Iris pigment epithelial cell (primary cell): Measurements from ENCODE around the gene BMPER.
A peak's percentile ranks its signal among the peaks of the same experiment; 100 is the strongest.

Experiments used
- DNase-seq: peaks from one replicate; pipeline ENCODE4 v3.0.0-alpha.2; 2011; ENCODE audit warnings: low read depth

The BMPER gene

GRCh38 chr7:33905389-33906032, at the start of gene BMPER:
Gene BMPER (plus strand): TSS chr7:33905539. CDS start chr7:33905614, 75 bp downstream.
- no peak for DNase-seq

- no peak for DNase-seq
Observed at GRCh38 chr7:33861947-33862346, 43.4 kb upstream of the BMPER start.

GRCh38 chr7:33862946-33863814, 42.2 kb upstream of the BMPER start:
- no peak for DNase-seq

GRCh38 chr7:33868166-33868565, 37.2 kb upstream of the BMPER start:
- peak; percentile 14 for DNase-seq

GRCh38 chr7:33869176-33869575, 36.2 kb upstream of the BMPER start:
- DNase-seq = no peak

GRCh38 chr7:33870120-33870519, 35.2 kb upstream of the BMPER start:
- DNase-seq = peak; percentile 8

GRCh38 chr7:33872870-33873269, 32.5 kb upstream of the BMPER start:
- no peak for DNase-seq

- no peak for DNase-seq
Observed at GRCh38 chr7:33873518-33873917, 31.8 kb upstream of the BMPER start.

- DNase-seq = peak; percentile 65
Observed at GRCh38 chr7:33873981-33874750, 31.2 kb upstream of the BMPER start.

- no peak for DNase-seq
Observed at GRCh38 chr7:33874943-33875342, 30.4 kb upstream of the BMPER start.

GRCh38 chr7:33876596-33877274, 28.6 kb upstream of the BMPER start:
- no peak for DNase-seq

- DNase-seq = no peak
Observed at GRCh38 chr7:33880787-33881186, 24.6 kb upstream of the BMPER start.

- no peak for DNase-seq
Observed at GRCh38 chr7:33881316-33881715, 24.0 kb upstream of the BMPER start.

GRCh38 chr7:33882040-33882837, 23.1 kb upstream of the BMPER start:
- DNase-seq = no peak

- DNase-seq = no peak
Observed at GRCh38 chr7:33882950-33883670, 22.2 kb upstream of the BMPER start.

- no peak for DNase-seq
Observed at GRCh38 chr7:33883671-33883965, 21.7 kb upstream of the BMPER start.

- DNase-seq = peak; percentile 27
Observed at GRCh38 chr7:33885290-33886148, 19.8 kb upstream of the BMPER start.

GRCh38 chr7:33886149-33886623, 19.2 kb upstream of the BMPER start:
- no peak for DNase-seq

- DNase-seq = no peak
Observed at GRCh38 chr7:33887266-33887975, 17.9 kb upstream of the BMPER start.
